GM21367 (cell line): ENCODE results near the gene LETM1.

Experiments
- ATAC-seq: cut with Tn5 transposase; IDR thresholded peaks from one replicate; pipeline ENCODE4 v1.9.1; 2021; ENCODE audit not compliant: unreplicated experiment

LETM1 gene

GRCh38 chr4:1856071-1856942 lies at the start of gene LETM1:
Gene LETM1, minus strand, starts transcription at chr4:1856156. Its CDS starts 206 bp downstream, at chr4:1855950.
- ATAC-seq, result peak; percentile 76

GRCh38 chr4:1904042-1904441 lies 48.1 kb upstream of the LETM1 start:
- no peak for ATAC-seq

GRCh38 chr4:1903035-1903434 lies 47.1 kb upstream of the LETM1 start:
- no peak for ATAC-seq

- ATAC-seq, result no peak
These were observed 46.3 kb upstream of the LETM1 start for GRCh38 chr4:1902243-1902642.

- ATAC-seq, result no peak
These were observed 45.2 kb upstream of the LETM1 start for GRCh38 chr4:1901127-1901526.

- ATAC-seq, result no peak
These were observed 44.7 kb upstream of the LETM1 start for GRCh38 chr4:1900624-1901023.

- ATAC-seq, result no peak
These were observed 44.1 kb upstream of the LETM1 start for GRCh38 chr4:1900087-1900433.

GRCh38 chr4:1899149-1900086 lies 43.5 kb upstream of the LETM1 start:
- ATAC-seq, result no peak

- no peak for ATAC-seq
These were observed 42.7 kb upstream of the LETM1 start for GRCh38 chr4:1898681-1899080.

GRCh38 chr4:1898007-1898406 lies 42.1 kb upstream of the LETM1 start:
- no peak for ATAC-seq

- ATAC-seq, result no peak
These were observed 40.7 kb upstream of the LETM1 start for GRCh38 chr4:1896658-1896991.

- ATAC-seq, result no peak
These were observed 40.2 kb upstream of the LETM1 start for GRCh38 chr4:1895971-1896657.

GRCh38 chr4:1890979-1891570 lies 35.1 kb upstream of the LETM1 start:
- no peak for ATAC-seq

GRCh38 chr4:1887052-1887451 lies 31.1 kb upstream of the LETM1 start:
- ATAC-seq, result no peak

- ATAC-seq, result no peak
These were observed 29.5 kb upstream of the LETM1 start for GRCh38 chr4:1885414-1885813.

- no peak for ATAC-seq
These were observed 27.6 kb upstream of the LETM1 start for GRCh38 chr4:1883583-1883982.

- no peak for ATAC-seq
These were observed 26.9 kb upstream of the LETM1 start for GRCh38 chr4:1882850-1883271.

GRCh38 chr4:1880332-1880731 lies 24.4 kb upstream of the LETM1 start:
- ATAC-seq, result no peak

- ATAC-seq, result no peak
These were observed 23.5 kb upstream of the LETM1 start for GRCh38 chr4:1879485-1879884.

- ATAC-seq, result no peak
These were observed 18.2 kb upstream of the LETM1 start for GRCh38 chr4:1874201-1874600.

- ATAC-seq, result no peak
These were observed 17.8 kb upstream of the LETM1 start for GRCh38 chr4:1873776-1874175.
